HepG2 (cell line): ENCODE measurements around the gene SEZ6. TPM values are rescaled to one million over a fixed set of nuclear protein-coding genes. Genes with fewer than 3 reads are reported as not detected.

ENCODE experiments used
- ATAC-seq: fragments of 200-7000 bp; cut with Tn5 transposase; 3 replicates; pipeline ENCODE4 v1.9.1; 2020; ENCODE audit warnings: mild to moderate bottlenecking, moderate library complexity
- BruUV-seq: library from RNA; stranded (reverse); fragments of 400-500 nt; replicated peaks from 2 replicates; lab custom pipeline; 2021; lab: Mats Ljungman, UMichigan
- CTCF ChIA-PET: fragments of 300-600 bp; formaldehyde crosslinking; extraction: SDS; loops from one replicate; lab custom pipeline; 2021; ENCODE audit warnings: low total read pairs, inconsistent platforms, low intra/inter-chr PET ratio; lab: Yijun Ruan, JAX
- POLR2A ChIA-PET: fragments of 350-600 bp; sonication (Branson Sonifier 250); formaldehyde crosslinking; loops from one replicate; lab custom pipeline; 2020; ENCODE audit warnings: antibody characterized with exemption, inconsistent platforms; lab: Yijun Ruan, JAX
- DNase-seq: peaks from one replicate; pipeline ENCODE4 v3.0.0-alpha.2; 2015; ENCODE audit warnings: low spot score
- FAIRE-seq: peaks from 3 replicates; lab custom pipeline; 2011; peaks lifted over from hg19 to GRCh38; lab: Jason Lieb, UNC
- H2AFZ ChIP-seq: one replicate; pipeline ENCODE4 v1.6.1; 2011; ENCODE audit warnings: low read length, inconsistent platforms
- H3K27ac ChIP-seq: fragments of 300-600 bp; 3 replicates; pipeline ENCODE4 v1.8.0; 2011; ENCODE audit warnings: mixed run types, mild to moderate bottlenecking, mixed read lengths, low read length, inconsistent platforms; ENCODE audit not compliant: insufficient read depth; ENCODE audit errors: extremely low read length
- H3K27me3 ChIP-seq, 2 experiments: fragments of 200-600 bp in 1 of 2; 2 replicates in 1 of 2; 3 replicates in 1 of 2; pipeline versions ENCODE4 v1.6.0 to v1.8.0; 2011; ENCODE audit warnings: low read length in 2 of 2, mild to moderate bottlenecking in 2 of 2, moderate library complexity in 2 of 2, inconsistent platforms in 1 of 2; ENCODE audit not compliant: insufficient read depth in 2 of 2, control insufficient read depth in 1 of 2
- H3K36me3 ChIP-seq, 2 experiments: fragments of 200-600 bp in 1 of 2; replicated peaks in 1 of 2; 2 replicates in 1 of 2; 3 replicates in 1 of 2; pipeline versions ENCODE4 v1.5.1 to v1.8.0; 2011; ENCODE audit warnings: low read length in 2 of 2, inconsistent platforms in 1 of 2; ENCODE audit not compliant: insufficient read depth in 2 of 2, control insufficient read depth in 1 of 2
- H3K4me1 ChIP-seq: 2 replicates; pipeline ENCODE4 v1.5.1; 2012; ENCODE audit warnings: low read length, inconsistent platforms; ENCODE audit not compliant: insufficient read depth
- H3K4me2 ChIP-seq: 2 replicates; pipeline ENCODE4 v1.6.0; 2011; ENCODE audit warnings: low read depth, low read length, inconsistent platforms
- H3K4me3 ChIP-seq, 3 experiments: fragments of 200-600 bp in 1 of 3; sonication (generic), shearing (Covaris generic) in 1 of 3; replicated peaks in 1 of 3; 2 replicates each; pipeline ENCODE4 v1.5.1; 2011 to 2016; ENCODE audit warnings: low read length in 3 of 3, inconsistent platforms in 2 of 3, low read depth in 2 of 3, mild to moderate bottlenecking in 2 of 3, control low read depth in 1 of 3, mixed read lengths in 1 of 3; ENCODE audit not compliant: insufficient read depth in 1 of 3
- H3K79me2 ChIP-seq: one replicate; pipeline ENCODE4 v1.6.1; 2011; ENCODE audit warnings: low read length, inconsistent platforms; ENCODE audit not compliant: insufficient read depth
- H3K9ac ChIP-seq: 2 replicates; pipeline ENCODE4 v1.6.0; 2011; ENCODE audit warnings: mild to moderate bottlenecking, low read depth, low read length, inconsistent platforms; ENCODE audit not compliant: insufficient read depth
- H3K9me3 ChIP-seq: 2 replicates; pipeline ENCODE4 v1.5.1; 2012; ENCODE audit warnings: mild to moderate bottlenecking, low read length
- H4K20me1 ChIP-seq: 2 replicates; pipeline ENCODE4 v1.6.0; 2011; ENCODE audit warnings: inconsistent platforms, mild to moderate bottlenecking, low read length, moderate library complexity; ENCODE audit not compliant: insufficient read depth
- ARNTL ChIP-seq: sonication (generic); formaldehyde crosslinking; IDR thresholded peaks from 2 replicates; pipeline ENCODE4 v1.4.0; 2020; ENCODE audit warnings: mild to moderate bottlenecking, missing genetic modification reagents
- BHLHE40 ChIP-seq: IDR thresholded peaks from 2 replicates; pipeline ENCODE4 v1.6.1; 2011; ENCODE audit warnings: low read length, improper control_type of control experiment
- ETV5 ChIP-seq: IDR thresholded peaks from 2 replicates; pipeline ENCODE4 v1.6.1; 2018; ENCODE audit warnings: missing biosample characterization, missing genetic modification reagents, inconsistent platforms, borderline replicate concordance
- GABPA ChIP-seq, 2 experiments: IDR thresholded peaks; 2 replicates each; pipeline ENCODE4 v1.6.1; 2011 to 2016; ENCODE audit warnings: low read depth in 2 of 2, low read length in 1 of 2, missing biosample characterization in 1 of 2, missing genetic modification characterization in 1 of 2
- HMGA1 ChIP-seq: sonication (generic); formaldehyde crosslinking; conservative IDR thresholded peaks from 2 replicates; pipeline ENCODE4 v1.4.0; 2020; ENCODE audit warnings: missing genetic modification reagents
- ISX ChIP-seq: sonication (generic); formaldehyde crosslinking; conservative IDR thresholded peaks from 2 replicates; pipeline ENCODE4 v1.5.0; 2020; ENCODE audit warnings: missing genetic modification reagents
- MED8 ChIP-seq: sonication (generic); formaldehyde crosslinking; IDR thresholded peaks from 2 replicates; pipeline ENCODE4 v1.8.1; 2023; ENCODE audit warnings: mild to moderate bottlenecking, missing genetic modification reagents; ENCODE audit not compliant: insufficient replicate concordance
- SALL1 ChIP-seq: sonication (generic); formaldehyde crosslinking; IDR thresholded peaks from 2 replicates; pipeline ENCODE4 v1.8.0; 2022; ENCODE audit warnings: mild to moderate bottlenecking, missing genetic modification reagents
- SMAD3 ChIP-seq: sonication (generic); formaldehyde crosslinking; IDR thresholded peaks from 2 replicates; pipeline ENCODE4 v1.4.0; 2020; ENCODE audit warnings: missing genetic modification reagents
- TERF1 ChIP-seq: sonication (generic); formaldehyde crosslinking; IDR thresholded peaks from 2 replicates; pipeline ENCODE4 v1.8.0; 2022; ENCODE audit warnings: mild to moderate bottlenecking, missing genetic modification reagents, moderate library complexity
- WGBS: methylation state at CpG from one replicate; pipeline ENCODE4 v1.1.6; 2017; ENCODE audit warnings: low lambda C conversion rate; 5-methylcytosine and 5-hydroxymethylcytosine counted together
- in situ Hi-C: cut with HindIII; loops from 2 replicates; pipeline ENCODE4 v1.10.0; 2017; ENCODE audit warnings: low pct_unique_long_range_greater_than_20kb; ENCODE audit not compliant: extremely low pct_ligation_motif_present
- intact Hi-C: fragments of 100-400 bp; cut with micrococcal nuclease; formaldehyde crosslinking; loops from one replicate; pipeline ENCODE4 v1.10.0; 2022; ENCODE audit not compliant: unreplicated experiment
- polyA plus RNA-seq, 8 experiments: library from polyadenylated mRNA; depleted of rRNA in 3 of 8; stranded (reverse) in 7 of 8; unstranded in 1 of 8; fragments of >200 nt; fragmentation: Illumina TruSeq in 4 of 8; extraction: Trizol in 4 of 8; gene quantifications; 2 replicates each; pipeline versions ENCODE4 v1.2.1 to v1.2.3, GENCODE V29; 2011 to 2016; ENCODE audit warnings: low read depth in 4 of 8, missing spikeins in 1 of 8, mixed read lengths in 1 of 8; ENCODE audit not compliant: insufficient read depth in 1 of 8
- total RNA-seq, 5 experiments: library from RNA; depleted of rRNA; stranded (reverse); fragments of >200 nt; fragmentation: Illumina TruSeq; extraction: Trizol; gene quantifications; 2 replicates each; pipeline ENCODE4 v1.2.3, GENCODE V29; 2016; ENCODE audit warnings: low read depth in 1 of 5
- TF ChIP-seq, protein P1 (sequence below): sonication (generic); formaldehyde crosslinking; IDR thresholded peaks from 2 replicates; pipeline ENCODE4 v1.8.1; 2022; ENCODE audit warnings: low read depth, mild to moderate bottlenecking, missing genetic modification reagents

Gene SEZ6
- total and polyA plus RNA-seq, 2 of the 13 experiments (the other 11 are each of a cell fraction or from before 2014, with no cell fraction given), result not detected

GRCh38 chr17:28983286-28984230 is 22.3 kb downstream of the SEZ6 start:
- WGBS, result 11% methylated on average over 6 of the region's 7 CpGs
- Histone ChIP-seq H3K9ac (no peak overlapping the region), H3K27ac (no peak overlapping the region), H3K27me3 (peaks cover 8 to 88% of the 10 kb centered on the region in 2 experiments; a peak in 3 of 5 replicates), H3K4me3 (no peak overlapping the region), H3K4me1 (peaks cover 28% of the 10 kb centered on the region), H2AFZ (no peak overlapping the region), H4K20me1 (no peaks in the 10 kb centered on the region), H3K79me2 (no peaks in the 10 kb centered on the region), H3K4me2 (no peak overlapping the region), H3K9me3 (no peaks in the 10 kb centered on the region), H3K36me3 (no peaks in the 10 kb centered on the region)
- FAIRE-seq (no peak), ATAC-seq (no peak), DNase-seq (no peak)
- intact Hi-C loops (no loop called here), in situ Hi-C loops (no loop called here)
- no TSS peak for BruUV-seq
- ChIA-PET POLR2A (no interaction called here), CTCF (no interaction called here)
- no peak for TF ChIP-seq ARNTL (CRISPR knock-in tag)
- TF ChIP-seq SALL1 (CRISPR knock-in tag), result no peak
- TF ChIP-seq HMGA1 (CRISPR knock-in tag), result no peak

- 10% methylated on average over 11 of the region's 11 CpGs for WGBS
- DNase-seq, result peak; percentile 18
- no peaks in the 10 kb centered on the region for H4K20me1 ChIP-seq
- no TSS peak for BruUV-seq
- ATAC-seq, result no peak
- H3K4me3 ChIP-seq, result no peak overlapping the region
- H3K4me1 ChIP-seq, result peaks cover 28% of the 10 kb centered on the region
- ChIA-PET POLR2A (no interaction called here), CTCF (no interaction called here)
- H3K9me3 ChIP-seq, result no peaks in the 10 kb centered on the region
- in situ Hi-C loops (no loop called here), intact Hi-C loops (no loop called here)
- no peak overlapping the region for H3K9ac ChIP-seq
- FAIRE-seq, result no peak
- no peaks in the 10 kb centered on the region for H3K79me2 ChIP-seq
- H3K4me2 ChIP-seq, result no peak overlapping the region; the same call in 1 of the 2 replicates
- H3K27ac ChIP-seq, result no peak overlapping the region
- H3K27me3 ChIP-seq, result peaks cover 8 to 87% of the 10 kb centered on the region in 2 experiments; a peak in 3 of 5 replicates
- H3K36me3 ChIP-seq, result no peaks in the 10 kb centered on the region
- TF ChIP-seq TERF1 (CRISPR knock-in tag), result no peak
- peak; percentile 50; the same call in 1 of the 2 replicates for TF ChIP-seq ETV5 (CRISPR knock-in tag)
- no peak for TF ChIP-seq SMAD3 (CRISPR knock-in tag)
- TF ChIP-seq, protein P1, sequence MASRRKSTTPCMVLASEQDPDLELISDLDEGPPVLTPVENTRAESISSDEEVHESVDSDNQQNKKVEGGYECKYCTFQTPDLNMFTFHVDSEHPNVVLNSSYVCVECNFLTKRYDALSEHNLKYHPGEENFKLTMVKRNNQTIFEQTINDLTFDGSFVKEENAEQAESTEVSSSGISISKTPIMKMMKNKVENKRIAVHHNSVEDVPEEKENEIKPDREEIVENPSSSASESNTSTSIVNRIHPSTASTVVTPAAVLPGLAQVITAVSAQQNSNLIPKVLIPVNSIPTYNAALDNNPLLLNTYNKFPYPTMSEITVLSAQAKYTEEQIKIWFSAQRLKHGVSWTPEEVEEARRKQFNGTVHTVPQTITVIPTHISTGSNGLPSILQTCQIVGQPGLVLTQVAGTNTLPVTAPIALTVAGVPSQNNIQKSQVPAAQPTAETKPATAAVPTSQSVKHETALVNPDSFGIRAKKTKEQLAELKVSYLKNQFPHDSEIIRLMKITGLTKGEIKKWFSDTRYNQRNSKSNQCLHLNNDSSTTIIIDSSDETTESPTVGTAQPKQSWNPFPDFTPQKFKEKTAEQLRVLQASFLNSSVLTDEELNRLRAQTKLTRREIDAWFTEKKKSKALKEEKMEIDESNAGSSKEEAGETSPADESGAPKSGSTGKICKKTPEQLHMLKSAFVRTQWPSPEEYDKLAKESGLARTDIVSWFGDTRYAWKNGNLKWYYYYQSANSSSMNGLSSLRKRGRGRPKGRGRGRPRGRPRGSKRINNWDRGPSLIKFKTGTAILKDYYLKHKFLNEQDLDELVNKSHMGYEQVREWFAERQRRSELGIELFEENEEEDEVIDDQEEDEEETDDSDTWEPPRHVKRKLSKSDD, result no peak
- no peak for TF ChIP-seq ISX (CRISPR knock-in tag)
- TF ChIP-seq MED8 (CRISPR knock-in tag), result no peak
- TF ChIP-seq GABPA (IDR thresholded peaks at IDR 0.05; ENCODE audit: low read depth, low read length), result no peak
- 0 out of 2 replicates have a peak, but pooled peaks have one; percentile 33 for TF ChIP-seq GABPA (CRISPR knock-in tag; IDR thresholded peaks at IDR 0.05; ENCODE audit: low read depth)
- TF ChIP-seq BHLHE40, result peak; percentile 30; the same call in 1 of the 2 replicates
- TF ChIP-seq SALL1 (CRISPR knock-in tag), result 0 out of 2 replicates have a peak, but pooled peaks have one; percentile 23
- no peak overlapping the region for H2AFZ ChIP-seq
Observed at GRCh38 chr17:28982131-28982793, 23.6 kb downstream of the SEZ6 start.
